Activated CD4-positive, alpha-beta T cell treated with anti-CD3 and anti-CD28 coated beads, Interleukin-10, Interleukin-2, amounts not matched to agents 100 ng/mL and 50 ng/mL, durations not matched to agents 16 hours and 8 hours (primary cell): Measurements from ENCODE around the gene PRR20B.
"Not testable (repeated sequence)": the region's sequence is repeated elsewhere in the genome, so short reads cannot be mapped to it uniquely, and the experiment has no call there.

ENCODE experiments used
- DNase-seq: peaks from one replicate; pipeline ENCODE4 v3.0.0-alpha.2; 2020

Gene PRR20B

GRCh38 chr13:57147188-57147587 lies at the start of gene PRR20B:
TSS of gene PRR20B (plus strand) at chr13:57147488. CDS start at chr13:57147875, 387 bp downstream.
- DNase-seq, result not testable (repeated sequence)

- DNase-seq, result no peak
Measured at GRCh38 chr13:57114945-57115344, 32.3 kb upstream of the PRR20B start.

- no peak for DNase-seq
Measured at GRCh38 chr13:57123681-57124080, 23.6 kb upstream of the PRR20B start.

- no peak for DNase-seq
Measured at GRCh38 chr13:57128909-57129308, 18.4 kb upstream of the PRR20B start.

GRCh38 chr13:57136093-57136492 lies 11.2 kb upstream of the PRR20B start:
- DNase-seq, result no peak

GRCh38 chr13:57137585-57137984 lies 9.7 kb upstream of the PRR20B start:
- DNase-seq, result no peak

GRCh38 chr13:57138988-57139387 lies 8.3 kb upstream of the PRR20B start:
- DNase-seq, result no peak

GRCh38 chr13:57139781-57140180 lies 7.5 kb upstream of the PRR20B start:
- DNase-seq, result not testable (repeated sequence)

GRCh38 chr13:57140235-57140968 lies 6.9 kb upstream of the PRR20B start, which contains the start of gene PRR20A:
TSS of gene PRR20A (plus strand) at chr13:57140918. CDS start at chr13:57141305, 387 bp downstream.
- not testable (repeated sequence) for DNase-seq

GRCh38 chr13:57148106-57148505 lies 818 bp downstream of the PRR20B start:
- DNase-seq, result not testable (repeated sequence)

GRCh38 chr13:57153761-57154160 lies 6.5 kb downstream of the PRR20B start, which contains the start of gene PRR20C:
TSS of gene PRR20C (plus strand) at chr13:57154061. CDS start at chr13:57154448, 387 bp downstream.
- DNase-seq, result not testable (repeated sequence)

GRCh38 chr13:57160332-57160731 lies 13.0 kb downstream of the PRR20B start, which contains the start of gene PRR20D:
TSS of gene PRR20D (plus strand) at chr13:57160632. CDS start at chr13:57161019, 387 bp downstream.
- not testable (repeated sequence) for DNase-seq

- not testable (repeated sequence) for DNase-seq
Measured at GRCh38 chr13:57166897-57167296, 19.6 kb downstream of the PRR20B start, which contains the start of gene PRR20E. TSS of gene PRR20E (plus strand) at chr13:57167197. CDS start at chr13:57167584, 387 bp downstream.

- no peak for DNase-seq
Measured at GRCh38 chr13:57191667-57192066, 44.4 kb downstream of the PRR20B start.
